GM21723 (cell line): ENCODE results near the gene NDUFS2.

ENCODE experiments used
- ATAC-seq: cut with Tn5 transposase; IDR thresholded peaks from one replicate; pipeline ENCODE4 v1.9.1; 2021; ENCODE audit warnings: mild to moderate bottlenecking, moderate library complexity; ENCODE audit not compliant: unreplicated experiment

NDUFS2 gene

DNA sequence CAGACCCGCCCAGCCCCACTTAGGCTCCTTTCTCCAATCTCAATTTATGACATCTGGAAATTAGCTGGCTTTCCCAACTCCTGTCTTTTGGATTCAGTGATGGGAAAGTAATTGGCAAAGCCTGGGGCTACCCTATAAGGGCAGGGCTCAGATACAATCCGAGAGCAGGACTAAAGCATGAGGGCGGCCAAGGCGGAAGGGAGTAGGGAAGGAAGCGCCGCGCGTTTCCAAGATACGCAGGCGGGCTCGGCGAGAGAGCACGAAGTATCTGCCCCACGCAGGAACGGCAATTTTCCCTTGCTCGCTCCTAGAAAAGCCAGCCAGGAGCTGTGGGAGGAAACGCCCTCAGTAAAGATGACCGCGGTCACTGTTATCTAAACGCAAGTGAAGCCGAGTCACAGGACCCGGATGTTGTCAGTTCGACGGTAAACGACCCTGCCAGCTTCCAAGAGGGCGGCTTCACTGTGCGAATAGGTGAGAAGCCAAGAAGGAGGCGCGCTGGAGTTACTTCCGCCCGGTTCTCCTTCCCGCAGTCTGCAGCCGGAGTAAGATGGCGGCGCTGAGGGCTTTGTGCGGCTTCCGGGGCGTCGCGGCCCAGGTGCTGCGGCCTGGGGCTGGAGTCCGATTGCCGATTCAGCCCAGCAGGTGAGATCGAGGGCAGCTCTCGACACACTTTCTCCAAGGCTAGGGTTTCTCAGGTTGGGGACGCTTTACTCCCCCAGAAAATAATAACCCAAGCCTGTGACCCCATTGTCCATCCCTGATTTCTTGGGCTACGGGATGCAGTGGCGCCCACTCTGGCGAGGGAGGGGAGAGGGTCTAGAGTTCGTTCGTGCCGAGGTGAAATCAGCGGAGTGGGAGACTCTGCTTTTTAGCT is at the start of gene NDUFS2:
NDUFS2 (plus strand) TSS at position 532 of the 877 bp plus-strand sequence; CDS start at position 551, 19 bp downstream.
- peak; percentile 95 for ATAC-seq

GRCh38 chr1:161153176-161153575 is 49.0 kb upstream of the NDUFS2 start:
- ATAC-seq, result peak; percentile 15

DNA sequence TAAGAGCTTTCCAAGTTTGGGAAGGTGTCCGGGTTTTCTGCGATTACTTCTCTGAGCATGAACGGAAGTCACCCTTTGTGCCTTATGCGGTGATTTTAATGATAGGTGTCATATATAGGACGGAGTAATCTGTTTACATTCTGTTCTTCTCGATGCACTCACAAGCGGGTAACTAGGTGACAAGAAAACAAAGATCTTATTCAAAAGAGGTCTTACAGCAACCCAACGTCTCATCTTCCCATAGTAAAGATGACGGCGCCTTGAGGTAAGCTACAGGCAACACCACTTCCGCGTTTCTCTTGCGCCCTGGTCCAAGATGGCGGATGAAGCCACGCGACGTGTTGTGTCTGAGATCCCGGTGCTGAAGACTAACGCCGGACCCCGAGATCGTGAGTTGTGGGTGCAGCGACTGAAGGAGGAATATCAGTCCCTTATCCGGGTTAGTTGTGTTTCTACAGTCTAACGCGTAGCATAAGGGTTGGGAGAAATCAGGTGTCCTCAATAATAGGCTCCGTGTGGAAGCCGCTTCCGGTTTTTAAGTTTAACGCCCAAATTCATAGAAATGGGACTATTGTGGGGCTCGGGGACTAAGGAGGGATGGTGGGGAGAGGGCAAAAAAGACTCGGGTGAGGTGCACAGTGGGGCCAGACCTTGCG is 48.4 kb upstream of the NDUFS2 start, which contains the start of gene UFC1:
UFC1 (plus strand) TSS at position 297 of the 656 bp plus-strand sequence; CDS start at position 317, 20 bp downstream.
- peak; percentile 86 for ATAC-seq

DNA sequence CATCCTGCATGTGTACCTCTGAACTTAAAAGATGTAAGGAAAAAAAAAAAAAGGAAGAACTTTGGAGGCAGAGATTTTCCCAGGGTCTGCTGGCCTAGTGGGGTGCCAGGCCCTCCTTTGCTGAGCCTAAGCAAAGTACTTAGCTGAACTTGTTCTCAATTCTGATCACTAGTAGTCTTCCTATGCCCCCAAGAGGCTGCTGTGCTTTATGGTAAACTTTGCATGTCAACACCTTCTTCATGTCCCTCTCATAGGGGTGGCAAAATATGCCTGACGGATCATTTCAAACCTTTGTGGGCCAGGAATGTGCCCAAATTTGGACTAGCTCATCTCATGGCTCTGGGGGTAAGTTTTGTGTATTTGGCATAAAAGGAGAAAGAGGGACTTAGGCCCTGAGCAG is 44.3 kb upstream of the NDUFS2 start:
- ATAC-seq, result no peak

DNA sequence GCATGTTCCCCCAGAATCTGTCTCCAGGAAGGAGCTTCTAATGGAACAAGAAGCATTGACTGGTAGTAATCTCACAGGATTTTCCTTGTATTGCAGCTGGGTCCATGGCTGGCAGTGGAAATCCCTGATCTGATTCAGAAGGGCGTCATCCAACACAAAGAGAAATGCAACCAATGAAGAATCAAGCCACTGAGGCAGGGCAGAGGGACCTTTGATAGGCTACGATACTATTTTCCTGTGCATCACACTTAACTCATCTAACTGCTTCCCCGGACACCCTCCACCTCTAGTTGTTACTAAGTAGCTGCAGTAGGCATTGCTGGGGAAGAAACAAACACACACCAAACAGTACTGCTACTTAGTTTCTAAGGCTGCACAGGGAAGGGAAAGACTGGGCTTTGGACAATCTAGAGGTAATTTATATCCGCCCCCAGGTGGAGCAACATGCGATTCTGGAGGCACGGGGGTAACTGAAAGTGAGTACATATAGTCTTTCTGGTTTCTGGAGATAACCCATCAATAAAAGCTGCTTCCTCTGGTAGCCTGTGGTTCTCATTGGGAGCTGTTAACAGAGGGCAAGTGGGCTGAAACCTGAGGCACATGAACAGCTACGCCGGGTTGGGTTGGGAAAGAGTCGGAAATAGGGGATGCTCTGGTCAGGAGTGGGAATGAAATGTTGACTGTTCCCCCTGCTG is 43.7 kb upstream of the NDUFS2 start:
- no peak for ATAC-seq

GRCh38 chr1:161159087-161159912 is 42.9 kb upstream of the NDUFS2 start, which contains the start of gene USP21:
Gene USP21 (plus strand): TSS chr1:161159500. CDS start chr1:161160641, 1,141 bp downstream.
- ATAC-seq, result peak; percentile 83

GRCh38 chr1:161159913-161160243 is 42.3 kb upstream of the NDUFS2 start:
- ATAC-seq, result no peak

- no peak for ATAC-seq
These were observed 41.5 kb upstream of the NDUFS2 start for GRCh38 chr1:161160671-161161145.

DNA sequence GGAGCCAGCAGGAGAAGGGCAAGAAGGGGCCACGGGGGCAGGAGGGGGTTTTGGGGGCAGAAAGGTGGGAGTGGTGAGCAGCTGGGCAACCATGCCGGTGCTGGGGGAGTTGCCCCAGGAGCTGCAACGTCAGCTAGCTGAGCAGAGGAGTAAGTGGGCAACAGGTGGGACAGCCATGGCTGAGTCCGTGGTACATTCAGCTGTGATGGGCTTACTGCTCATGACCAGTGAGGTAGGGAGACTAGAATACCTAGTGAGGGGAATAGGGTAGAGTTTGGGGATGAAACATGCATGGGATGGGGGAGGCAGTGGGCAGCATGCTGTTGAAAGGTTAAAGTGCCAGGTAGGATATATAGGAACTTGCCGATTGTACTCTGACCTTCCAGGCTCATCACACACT is 40.5 kb upstream of the NDUFS2 start:
- ATAC-seq, result no peak

DNA sequence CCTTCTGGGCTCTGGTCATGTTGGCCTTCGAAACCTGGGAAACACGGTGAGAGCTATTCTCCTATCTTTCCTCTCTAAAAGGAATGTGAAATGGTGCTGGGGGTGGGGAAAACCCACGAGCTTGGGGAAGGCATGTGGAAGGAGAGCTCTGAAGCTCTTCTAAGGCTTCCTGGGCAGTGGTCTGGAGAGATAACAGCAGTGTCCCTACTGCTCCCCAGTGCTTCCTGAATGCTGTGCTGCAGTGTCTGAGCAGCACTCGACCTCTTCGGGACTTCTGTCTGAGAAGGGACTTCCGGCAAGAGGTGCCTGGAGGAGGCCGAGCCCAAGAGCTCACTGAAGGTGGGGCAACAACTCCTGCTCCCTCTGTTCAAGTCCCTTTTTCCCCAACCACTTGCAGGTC is 40.1 kb upstream of the NDUFS2 start:
- ATAC-seq, result no peak

- ATAC-seq, result no peak
These were observed 39.4 kb upstream of the NDUFS2 start for GRCh38 chr1:161162806-161163205.

- ATAC-seq, result no peak
These were observed 38.4 kb upstream of the NDUFS2 start for GRCh38 chr1:161163793-161164192.

DNA sequence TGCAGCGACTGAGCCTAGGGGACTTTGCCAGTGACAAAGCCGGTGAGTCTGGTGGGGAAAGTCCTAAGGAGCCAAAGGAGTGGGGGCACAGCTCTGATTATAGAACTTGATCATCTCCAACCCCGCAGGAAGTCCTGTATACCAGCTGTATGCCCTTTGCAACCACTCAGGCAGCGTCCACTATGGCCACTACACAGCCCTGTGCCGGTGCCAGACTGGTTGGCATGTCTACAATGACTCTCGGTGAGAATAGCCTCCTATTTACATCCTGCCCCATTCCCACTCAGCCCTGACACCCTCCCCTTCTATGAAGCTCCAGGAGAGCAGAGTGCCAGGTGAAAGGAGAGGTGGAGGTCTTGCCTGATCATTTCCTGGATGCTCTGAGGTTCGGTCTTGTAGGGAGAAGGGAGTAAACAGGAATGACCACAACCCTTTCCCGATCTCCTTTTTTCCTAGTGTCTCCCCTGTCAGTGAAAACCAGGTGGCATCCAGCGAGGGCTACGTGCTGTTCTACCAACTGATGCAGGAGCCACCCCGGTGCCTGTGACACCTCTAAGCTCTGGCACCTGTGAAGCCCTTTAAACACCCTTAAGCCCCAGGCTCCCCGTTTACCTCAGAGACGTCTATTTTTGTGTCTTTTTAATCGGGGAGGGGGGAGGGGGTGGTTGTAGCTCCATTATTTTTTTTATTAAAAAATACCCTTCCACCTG is 37.1 kb upstream of the NDUFS2 start:
- ATAC-seq, result no peak

DNA sequence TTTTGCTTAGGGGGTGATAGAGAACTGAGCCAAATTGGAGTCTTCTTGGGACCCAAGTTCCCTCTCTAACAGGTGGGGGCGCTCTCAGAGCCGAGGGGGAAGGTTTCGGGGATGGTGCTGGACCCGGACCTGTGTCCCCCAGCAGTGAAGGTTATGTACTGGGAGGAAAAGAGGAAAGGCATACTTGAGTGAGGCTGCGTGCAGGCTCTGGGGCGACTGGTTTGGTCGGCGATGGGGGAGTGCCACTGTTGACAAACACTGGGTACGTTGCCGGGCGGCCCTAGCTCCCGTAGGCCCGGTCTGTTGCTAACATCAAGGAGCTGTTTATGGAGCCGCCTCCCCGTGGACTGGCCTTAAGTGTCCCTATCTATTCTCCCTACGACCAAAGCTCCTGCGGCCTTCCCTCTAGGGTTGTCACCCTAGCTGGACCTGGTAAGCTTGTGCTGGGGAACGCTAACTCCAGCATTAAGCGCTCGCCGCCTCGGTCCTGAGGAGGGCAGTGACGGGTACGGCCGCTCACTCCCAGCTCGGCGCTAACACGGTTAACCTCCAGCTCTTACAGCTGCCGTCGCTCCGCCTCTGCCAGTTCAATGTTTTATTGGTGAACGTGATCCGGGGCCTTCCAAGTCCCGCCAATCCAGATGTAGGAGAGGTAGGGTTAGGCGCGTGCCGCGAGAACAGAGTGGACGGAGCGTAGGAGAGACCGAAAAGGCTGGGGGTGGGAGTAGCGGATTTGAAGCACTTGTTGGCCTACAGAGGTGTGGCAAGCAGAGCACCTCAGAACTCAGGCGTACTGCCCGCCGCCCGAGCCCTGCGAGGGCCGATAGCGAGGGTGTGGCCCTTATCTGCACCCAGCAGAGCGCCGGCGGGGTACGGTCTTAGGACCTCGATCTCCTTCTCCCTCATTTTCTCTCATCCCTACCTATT is 36.2 kb upstream of the NDUFS2 start, which contains the start of gene PPOX:
PPOX (plus strand) TSS at position 685 of the 927 bp plus-strand sequence. CDS start 422 bp downstream, outside the sequence.
- peak; percentile 95 for ATAC-seq

DNA sequence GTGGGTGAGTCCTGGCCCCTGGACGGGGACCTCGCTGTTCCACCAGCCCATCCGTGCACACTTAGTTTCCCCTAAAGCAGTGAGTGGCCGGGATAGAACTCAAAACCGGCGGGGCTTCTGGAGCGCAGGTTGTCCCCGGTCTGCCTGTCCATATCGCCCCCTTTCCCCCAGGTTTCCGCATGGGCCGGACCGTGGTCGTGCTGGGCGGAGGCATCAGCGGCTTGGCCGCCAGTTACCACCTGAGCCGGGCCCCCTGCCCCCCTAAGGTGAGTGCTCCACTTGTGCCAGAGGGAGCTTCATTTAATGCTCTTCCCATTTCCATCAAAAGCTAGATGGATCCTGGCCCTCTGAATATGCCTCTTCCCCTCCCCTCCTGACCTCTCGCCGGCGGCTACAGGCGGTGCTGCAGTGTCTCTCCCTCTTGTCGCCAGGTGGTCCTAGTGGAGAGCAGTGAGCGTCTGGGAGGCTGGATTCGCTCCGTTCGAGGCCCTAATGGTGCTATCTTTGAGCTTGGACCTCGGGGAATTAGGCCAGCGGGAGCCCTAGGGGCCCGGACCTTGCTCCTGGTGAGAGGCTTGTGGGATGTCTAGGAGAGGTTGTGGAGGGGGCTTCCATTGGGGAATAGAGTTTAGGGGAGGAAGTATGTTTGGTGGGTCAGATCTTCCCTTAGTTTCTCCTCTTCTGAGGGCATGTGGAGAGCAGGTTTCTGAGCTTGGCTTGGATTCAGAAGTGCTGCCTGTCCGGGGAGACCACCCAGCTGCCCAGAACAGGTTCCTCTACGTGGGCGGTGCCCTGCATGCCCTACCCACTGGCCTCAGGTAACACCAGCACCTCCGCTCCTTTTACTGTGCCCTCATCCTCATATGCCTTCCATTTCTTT is 35.3 kb upstream of the NDUFS2 start:
- peak; percentile 7 for ATAC-seq

DNA sequence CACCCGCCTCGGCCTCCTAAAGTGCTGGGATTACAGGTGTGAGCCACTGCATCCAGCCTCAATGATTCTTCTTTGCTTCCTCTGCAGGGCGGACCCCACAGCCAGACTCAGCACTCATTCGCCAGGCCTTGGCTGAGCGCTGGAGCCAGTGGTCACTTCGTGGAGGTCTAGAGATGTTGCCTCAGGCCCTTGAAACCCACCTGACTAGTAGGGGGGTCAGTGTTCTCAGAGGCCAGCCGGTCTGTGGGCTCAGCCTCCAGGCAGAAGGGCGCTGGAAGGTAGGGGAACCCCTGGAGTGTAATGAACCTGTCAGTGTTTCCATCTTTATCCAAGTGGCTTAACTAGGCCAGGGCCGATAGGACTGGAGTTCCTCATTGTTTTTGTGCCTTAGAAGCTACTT is 33.3 kb upstream of the NDUFS2 start:
- no peak for ATAC-seq

- ATAC-seq, result no peak
These were observed 31.0 kb upstream of the NDUFS2 start for GRCh38 chr1:161171191-161171590.

GRCh38 chr1:161171696-161172095 is 30.5 kb upstream of the NDUFS2 start:
- no peak for ATAC-seq
